ENCODE data around the gene BCL7A. TPM values are rescaled to one million over a fixed set of nuclear protein-coding genes. Genes with fewer than 3 reads are reported as not detected.

The BCL7A gene
- total and polyA plus RNA-seq, 9 of the 15 experiments (the other 6 are each of a cell fraction or from before 2014, with no cell fraction given) = 0.25 to 21.9 (median 14.9) TPM

DNA sequence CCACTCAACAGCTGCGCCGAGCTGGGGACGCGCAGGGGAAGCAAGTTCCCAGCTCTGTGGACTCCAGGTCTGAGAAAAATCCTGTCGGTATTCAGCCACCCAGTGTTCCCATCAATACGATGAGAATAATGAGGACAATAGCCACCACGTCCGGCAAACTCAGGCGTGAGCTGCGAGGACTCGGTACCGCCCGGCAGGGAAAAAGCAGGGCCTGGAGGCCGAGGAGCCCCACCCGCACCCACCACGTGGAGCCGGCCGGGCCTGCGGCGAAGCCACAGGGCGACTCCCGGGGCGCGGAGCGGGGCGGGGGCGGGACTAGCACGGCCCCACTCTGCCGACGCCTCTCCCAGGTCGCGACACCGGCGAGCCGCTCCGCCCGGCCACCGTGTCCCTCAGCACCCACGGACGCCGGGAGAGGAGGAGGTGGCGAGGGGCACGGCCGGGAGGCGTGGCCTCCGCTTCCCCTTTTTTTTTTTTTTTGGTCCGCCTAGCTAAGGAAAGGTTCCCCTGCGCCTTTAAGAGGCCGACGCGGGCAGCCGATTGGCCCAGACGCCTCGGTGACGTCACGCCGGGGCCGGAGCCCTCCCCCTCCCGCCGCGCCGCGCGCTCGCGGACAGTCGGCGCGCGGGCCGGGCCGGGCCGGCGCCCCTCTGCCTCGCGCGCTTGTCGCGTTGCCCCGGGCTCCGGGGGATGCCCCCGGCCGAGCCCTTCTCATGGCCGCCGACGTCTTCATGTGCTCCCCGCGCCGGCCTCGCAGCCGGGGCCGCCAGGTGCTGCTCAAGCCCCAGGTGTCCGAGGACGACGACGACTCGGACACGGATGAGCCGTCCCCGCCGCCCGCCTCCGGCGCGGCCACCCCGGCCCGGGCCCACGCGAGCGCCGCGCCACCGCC, 56.7 kb downstream of the BCL7A start, which contains the start of gene MLXIP (continued):
- TF ChIP-seq, protein P1, sequence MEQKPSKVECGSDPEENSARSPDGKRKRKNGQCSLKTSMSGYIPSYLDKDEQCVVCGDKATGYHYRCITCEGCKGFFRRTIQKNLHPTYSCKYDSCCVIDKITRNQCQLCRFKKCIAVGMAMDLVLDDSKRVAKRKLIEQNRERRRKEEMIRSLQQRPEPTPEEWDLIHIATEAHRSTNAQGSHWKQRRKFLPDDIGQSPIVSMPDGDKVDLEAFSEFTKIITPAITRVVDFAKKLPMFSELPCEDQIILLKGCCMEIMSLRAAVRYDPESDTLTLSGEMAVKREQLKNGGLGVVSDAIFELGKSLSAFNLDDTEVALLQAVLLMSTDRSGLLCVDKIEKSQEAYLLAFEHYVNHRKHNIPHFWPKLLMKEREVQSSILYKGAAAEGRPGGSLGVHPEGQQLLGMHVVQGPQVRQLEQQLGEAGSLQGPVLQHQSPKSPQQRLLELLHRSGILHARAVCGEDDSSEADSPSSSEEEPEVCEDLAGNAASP (IDR thresholded peaks at IDR 0.05) = no peak
- TF ChIP-seq RB1 (IDR thresholded peaks at IDR 0.05; ENCODE audit: low read depth) (peak; percentile 73), ZNF507 (tag; conservative IDR thresholded peaks at IDR 0.05) (no peak), STAT5A (IDR thresholded peaks at IDR 0.05; ENCODE audit: borderline replicate concordance, low read length) (no peak), GATAD2A (IDR thresholded peaks at IDR 0.05) (no peak), ZBTB8A (IDR thresholded peaks at IDR 0.05; ENCODE audit: partially characterized antibody) (no peak), DMBX1 (CRISPR knock-in tag; IDR thresholded peaks at IDR 0.05; ENCODE audit: borderline replicate concordance) (peak; percentile 19; the same call in 1 of the 2 replicates), NEUROD1 (IDR thresholded peaks at IDR 0.05; ENCODE audit: borderline replicate concordance, low read depth, low read length, partially characterized antibody) (no peak), ASH1L (IDR thresholded peaks at IDR 0.05; ENCODE audit: borderline replicate concordance, low read depth, partially characterized antibody) (no peak), GATA2 (CRISPR knock-in tag; IDR thresholded peaks at IDR 0.05) (no peak), ZNF695 (CRISPR knock-in tag; IDR thresholded peaks at IDR 0.05) (no peak), ZBTB7A (IDR thresholded peaks at IDR 0.05; ENCODE audit: borderline replicate concordance, control insufficient read depth, low read depth, low read length) (peak; percentile 19; the same call in 1 of the 2 replicates), PPARD (CRISPR knock-in tag; IDR thresholded peaks at IDR 0.05) (no peak), MEF2D (tag; conservative IDR thresholded peaks at IDR 0.05; ENCODE audit: low read depth) (no peak), ZNF384 (IDR thresholded peaks at IDR 0.05; ENCODE audit: low read depth, low read length) (peak; percentile 99), ZNF165 (CRISPR knock-in tag; IDR thresholded peaks at IDR 0.05; ENCODE audit: borderline replicate concordance) (no peak), SNIP1 (IDR thresholded peaks at IDR 0.05; ENCODE audit: low read depth) (no peak), KLF10 (CRISPR knock-in tag; IDR thresholded peaks at IDR 0.05) (no peak), SAFB2 (IDR thresholded peaks at IDR 0.05; ENCODE audit: borderline replicate concordance, low read depth, low read length, severe bottlenecking) (no peak), CC2D1A (IDR thresholded peaks at IDR 0.05) (no peak), HIVEP1 (CRISPR knock-in tag; IDR thresholded peaks at IDR 0.05) (no peak)
- TF ChIP-seq, protein P2, sequence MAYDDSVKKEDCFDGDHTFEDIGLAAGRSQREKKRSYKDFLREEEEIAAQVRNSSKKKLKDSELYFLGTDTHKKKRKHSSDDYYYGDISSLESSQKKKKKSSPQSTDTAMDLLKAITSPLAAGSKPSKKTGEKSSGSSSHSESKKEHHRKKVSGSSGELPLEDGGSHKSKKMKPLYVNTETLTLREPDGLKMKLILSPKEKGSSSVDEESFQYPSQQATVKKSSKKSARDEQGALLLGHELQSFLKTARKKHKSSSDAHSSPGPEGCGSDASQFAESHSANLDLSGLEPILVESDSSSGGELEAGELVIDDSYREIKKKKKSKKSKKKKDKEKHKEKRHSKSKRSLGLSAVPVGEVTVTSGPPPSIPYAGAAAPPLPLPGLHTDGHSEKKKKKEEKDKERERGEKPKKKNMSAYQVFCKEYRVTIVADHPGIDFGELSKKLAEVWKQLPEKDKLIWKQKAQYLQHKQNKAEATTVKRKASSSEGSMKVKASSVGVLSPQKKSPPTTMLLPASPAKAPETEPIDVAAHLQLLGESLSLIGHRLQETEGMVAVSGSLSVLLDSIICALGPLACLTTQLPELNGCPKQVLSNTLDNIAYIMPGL (CRISPR knock-in tag; IDR thresholded peaks at IDR 0.05) = no peak
- TF ChIP-seq, protein P3, sequence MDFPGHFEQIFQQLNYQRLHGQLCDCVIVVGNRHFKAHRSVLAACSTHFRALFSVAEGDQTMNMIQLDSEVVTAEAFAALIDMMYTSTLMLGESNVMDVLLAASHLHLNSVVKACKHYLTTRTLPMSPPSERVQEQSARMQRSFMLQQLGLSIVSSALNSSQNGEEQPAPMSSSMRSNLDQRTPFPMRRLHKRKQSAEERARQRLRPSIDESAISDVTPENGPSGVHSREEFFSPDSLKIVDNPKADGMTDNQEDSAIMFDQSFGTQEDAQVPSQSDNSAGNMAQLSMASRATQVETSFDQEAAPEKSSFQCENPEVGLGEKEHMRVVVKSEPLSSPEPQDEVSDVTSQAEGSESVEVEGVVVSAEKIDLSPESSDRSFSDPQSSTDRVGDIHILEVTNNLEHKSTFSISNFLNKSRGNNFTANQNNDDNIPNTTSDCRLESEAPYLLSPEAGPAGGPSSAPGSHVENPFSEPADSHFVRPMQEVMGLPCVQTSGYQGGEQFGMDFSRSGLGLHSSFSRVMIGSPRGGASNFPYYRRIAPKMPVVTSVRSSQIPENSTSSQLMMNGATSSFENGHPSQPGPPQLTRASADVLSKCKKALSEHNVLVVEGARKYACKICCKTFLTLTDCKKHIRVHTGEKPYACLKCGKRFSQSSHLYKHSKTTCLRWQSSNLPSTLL (IDR thresholded peaks at IDR 0.05) = no peak
